Thoracic aorta (tissue), 2 donors: ENCODE measurements around the gene SLC39A2. TPM values are rescaled to one million over a fixed set of nuclear protein-coding genes. Genes with fewer than 3 reads are reported as not detected.

Experiments used
- ATAC-seq: fragments of 150-250 bp; one replicate; pipeline ENCODE4 v1.8.0; 2017; ENCODE audit warnings: low read depth; ENCODE audit not compliant: insufficient number of reproducible peaks, low FRiP score
- DNase-seq: peaks from one replicate; pipeline ENCODE4 v3.0.0-alpha.2; 2020; ENCODE audit warnings: low spot score
- H3K27ac ChIP-seq, 2 donors: fragments of 200-600 bp; sonication (generic); 1 replicate in 1 of 2; 2 replicates in 1 of 2; pipeline ENCODE4 v1.5.1; 2016; ENCODE audit warnings: mild to moderate bottlenecking in 2 of 2, moderate library complexity in 2 of 2
- H3K27me3 ChIP-seq: fragments of 200-600 bp; sonication (generic); replicated peaks from 2 replicates; pipeline ENCODE4 v1.6.0; 2016; ENCODE audit warnings: mild to moderate bottlenecking; ENCODE audit not compliant: insufficient read depth
- H3K36me3 ChIP-seq: fragments of 200-600 bp; sonication (generic); one replicate; pipeline ENCODE4 v1.5.1; 2016
- H3K4me1 ChIP-seq, 2 donors: fragments of 200-600 bp; sonication (generic); 1 replicate in 1 of 2; 2 replicates in 1 of 2; pipeline versions ENCODE4 v1.5.1 to v1.6.0; 2016; ENCODE audit warnings: low read depth in 2 of 2, mild to moderate bottlenecking in 1 of 2; ENCODE audit not compliant: control insufficient read depth in 1 of 2
- H3K4me3 ChIP-seq: fragments of 200-600 bp; sonication (generic); 2 replicates; pipeline ENCODE4 v1.5.1; 2016; ENCODE audit warnings: mild to moderate bottlenecking
- H3K9me3 ChIP-seq: fragments of 200-600 bp; sonication (generic); 2 replicates; pipeline ENCODE4 v1.5.1; 2016
- total RNA-seq, 2 donors: library from RNA; depleted of rRNA; stranded (reverse); fragments of >200 nt; gene quantifications; one replicate each; pipeline versions ENCODE4 v1.1.0 to v1.2.3, GENCODE V29; 2016
- TF ChIP-seq, protein P1 (sequence below): fragments of 200-600 bp; sonication (generic); IDR thresholded peaks from one replicate; pipeline ENCODE4 v1.5.1; 2019; ENCODE audit warnings: antibody characterized with exemption

The SLC39A2 gene
- total RNA-seq, 2 donors from 2014 or later = not detected

DNA sequence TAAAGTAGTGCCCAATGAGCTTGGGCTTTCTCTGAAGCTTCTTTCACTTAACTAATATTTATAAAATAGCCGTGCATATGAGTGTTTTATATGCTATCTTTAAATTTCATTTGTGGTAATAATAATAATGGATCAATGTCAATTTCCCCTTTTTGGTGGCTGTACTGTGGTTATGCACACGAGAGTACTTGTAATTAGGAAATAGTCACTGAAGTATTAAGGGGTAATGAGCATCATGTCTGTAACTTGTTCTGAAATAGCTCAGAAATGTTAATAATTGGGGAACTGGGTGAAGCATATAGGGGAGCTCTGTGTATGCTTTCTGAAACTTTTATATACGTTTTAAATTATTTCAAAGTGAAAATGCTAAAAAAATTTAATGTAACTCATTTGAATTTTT lies 51.5 kb downstream of the SLC39A2 start:
- Histone ChIP-seq H3K4me1 (no peaks in the 10 kb centered on the region), H3K4me3 (no peak overlapping the region), H3K36me3 (no peaks in the 10 kb centered on the region), H3K9me3 (no peaks in the 10 kb centered on the region), H3K27ac (no peak overlapping the region), H3K27me3 (no peaks in the 10 kb centered on the region)
- DNase-seq (no peak), ATAC-seq (no peak)
- TF ChIP-seq, protein P1, sequence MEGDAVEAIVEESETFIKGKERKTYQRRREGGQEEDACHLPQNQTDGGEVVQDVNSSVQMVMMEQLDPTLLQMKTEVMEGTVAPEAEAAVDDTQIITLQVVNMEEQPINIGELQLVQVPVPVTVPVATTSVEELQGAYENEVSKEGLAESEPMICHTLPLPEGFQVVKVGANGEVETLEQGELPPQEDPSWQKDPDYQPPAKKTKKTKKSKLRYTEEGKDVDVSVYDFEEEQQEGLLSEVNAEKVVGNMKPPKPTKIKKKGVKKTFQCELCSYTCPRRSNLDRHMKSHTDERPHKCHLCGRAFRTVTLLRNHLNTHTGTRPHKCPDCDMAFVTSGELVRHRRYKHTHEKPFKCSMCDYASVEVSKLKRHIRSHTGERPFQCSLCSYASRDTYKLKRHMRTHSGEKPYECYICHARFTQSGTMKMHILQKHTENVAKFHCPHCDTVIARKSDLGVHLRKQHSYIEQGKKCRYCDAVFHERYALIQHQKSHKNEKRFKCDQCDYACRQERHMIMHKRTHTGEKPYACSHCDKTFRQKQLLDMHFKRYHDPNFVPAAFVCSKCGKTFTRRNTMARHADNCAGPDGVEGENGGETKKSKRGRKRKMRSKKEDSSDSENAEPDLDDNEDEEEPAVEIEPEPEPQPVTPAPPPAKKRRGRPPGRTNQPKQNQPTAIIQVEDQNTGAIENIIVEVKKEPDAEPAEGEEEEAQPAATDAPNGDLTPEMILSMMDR = no peak

Other genes starting within 250 kb of the SLC39A2 start
- not detected for gene EDDM3B, start 230.9 kb upstream of the SLC39A2 start, total RNA-seq
- gene RNASE6, start 218.0 kb upstream of the SLC39A2 start, total RNA-seq = 10 to 100 TPM; 26.3 to 39.0 TPM
- gene RNASE1, start 196.4 kb upstream of the SLC39A2 start, total RNA-seq = 100 to 1,000 TPM; 537 to 922 TPM
- gene RNASE3, start 107.9 kb upstream of the SLC39A2 start, total RNA-seq = not detected
- 1 to 10 TPM; 6.9 to 7.2 TPM for gene RNASE2, start 43.8 kb upstream of the SLC39A2 start, total RNA-seq
- gene METTL17, start 9.3 kb upstream of the SLC39A2 start, total RNA-seq = 100 to 1,000 TPM in 1 of 2 donors, 10 to 100 TPM in 1; 94.8 to 141 TPM
- gene NDRG2, start 25.8 kb downstream of the SLC39A2 start, total RNA-seq = 100 to 1,000 TPM; 139 TPM
- gene TPPP2, start 30.9 kb downstream of the SLC39A2 start, total RNA-seq = not detected
- not detected for gene RNASE13, start 35.5 kb downstream of the SLC39A2 start, total RNA-seq
- gene RNASE7, start 43.1 kb downstream of the SLC39A2 start, total RNA-seq = under 1 TPM in 1 of 2 donors, not detected in 1; 0.27 TPM
- not detected for gene RNASE8, start 58.5 kb downstream of the SLC39A2 start, total RNA-seq
- gene ARHGEF40, start 71.0 kb downstream of the SLC39A2 start, total RNA-seq = 10 to 100 TPM; 51.0 to 61.7 TPM
- gene ZNF219, start 99.4 kb downstream of the SLC39A2 start, total RNA-seq = 10 to 100 TPM; 34.7 to 74.2 TPM
- not detected for gene TMEM253, start 101.8 kb downstream of the SLC39A2 start, total RNA-seq
- gene OR5AU1, start 156.8 kb downstream of the SLC39A2 start, total RNA-seq = not detected